ENCODE measurements around the gene SNX9.

SNX9 gene

GRCh38 chr6:157845493-157846259 is 22.6 kb downstream of the SNX9 start:
- Histone ChIP-seq H3K27me3 (replicated peaks; ENCODE audit: control insufficient read depth, insufficient read depth, low read length) (no peaks in the 10 kb centered on the region), H3K36me3 (ENCODE audit: control insufficient read depth, insufficient read depth, low read length) (no peaks in the 10 kb centered on the region), H3K4me3 (replicated peaks; ENCODE audit: low read depth, low read length) (peak overlapping the region; percentile 25; the same call in 1 of the 2 replicates)
- no peak for TF ChIP-seq CTCF (IDR thresholded peaks at IDR 0.05; ENCODE audit: insufficient read depth, low read length, poor library complexity, severe bottlenecking)
- no peak for DNase-seq (ENCODE audit: extremely low read depth, insufficient read length)

DNA sequence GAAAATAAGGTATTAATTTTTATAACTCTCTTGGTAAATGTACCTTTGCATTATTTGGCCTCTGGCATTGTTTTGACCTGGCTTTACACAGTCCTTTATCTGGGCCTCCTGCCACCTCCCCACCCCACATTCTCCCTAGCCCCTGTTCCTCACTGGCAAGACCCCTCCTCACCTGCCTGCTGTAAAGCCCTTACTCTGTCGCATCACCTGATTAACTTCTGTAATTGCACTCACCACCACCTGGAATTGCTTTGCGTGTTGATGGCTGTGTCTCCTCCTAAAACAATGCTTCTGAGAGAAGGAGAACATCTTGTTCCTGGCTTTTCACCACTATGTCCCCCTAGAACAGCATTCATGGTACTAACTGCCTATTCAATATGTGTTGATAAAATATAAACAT is 24.8 kb downstream of the SNX9 start:
- no peak for TF ChIP-seq CTCF (IDR thresholded peaks at IDR 0.05; ENCODE audit: insufficient read depth, low read length, poor library complexity, severe bottlenecking)
- no peak overlapping the region for H3K4me3 ChIP-seq (replicated peaks; ENCODE audit: low read depth, low read length)
- H3K36me3 ChIP-seq (ENCODE audit: control insufficient read depth, insufficient read depth, low read length), result no peaks in the 10 kb centered on the region; the same call in 1 of the 2 replicates
- no peaks in the 10 kb centered on the region for H3K27me3 ChIP-seq (replicated peaks; ENCODE audit: control insufficient read depth, insufficient read depth, low read length)
- no peak for DNase-seq (ENCODE audit: extremely low read depth, insufficient read length)

DNA sequence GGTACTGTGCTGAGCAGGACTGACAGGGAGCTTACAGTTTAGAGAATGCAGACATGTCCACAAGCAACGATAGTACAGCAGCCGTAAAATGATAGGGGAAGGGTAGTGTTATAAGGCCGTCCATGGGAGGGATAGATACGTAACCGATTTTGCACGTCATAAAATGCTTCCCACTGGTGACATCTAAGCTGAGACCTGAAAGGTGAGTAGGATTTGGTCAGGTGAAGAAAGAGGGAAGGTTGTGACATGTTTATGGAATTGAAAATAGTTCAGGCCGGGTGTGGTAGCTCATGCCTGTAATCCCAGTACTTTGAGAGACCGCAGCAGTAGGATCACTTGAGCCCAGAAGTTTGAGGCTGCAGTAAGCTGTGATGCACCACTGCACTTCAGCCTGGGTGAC is 25.6 kb downstream of the SNX9 start:
- DNase-seq (ENCODE audit: extremely low read depth, insufficient read length), result no peak

DNA sequence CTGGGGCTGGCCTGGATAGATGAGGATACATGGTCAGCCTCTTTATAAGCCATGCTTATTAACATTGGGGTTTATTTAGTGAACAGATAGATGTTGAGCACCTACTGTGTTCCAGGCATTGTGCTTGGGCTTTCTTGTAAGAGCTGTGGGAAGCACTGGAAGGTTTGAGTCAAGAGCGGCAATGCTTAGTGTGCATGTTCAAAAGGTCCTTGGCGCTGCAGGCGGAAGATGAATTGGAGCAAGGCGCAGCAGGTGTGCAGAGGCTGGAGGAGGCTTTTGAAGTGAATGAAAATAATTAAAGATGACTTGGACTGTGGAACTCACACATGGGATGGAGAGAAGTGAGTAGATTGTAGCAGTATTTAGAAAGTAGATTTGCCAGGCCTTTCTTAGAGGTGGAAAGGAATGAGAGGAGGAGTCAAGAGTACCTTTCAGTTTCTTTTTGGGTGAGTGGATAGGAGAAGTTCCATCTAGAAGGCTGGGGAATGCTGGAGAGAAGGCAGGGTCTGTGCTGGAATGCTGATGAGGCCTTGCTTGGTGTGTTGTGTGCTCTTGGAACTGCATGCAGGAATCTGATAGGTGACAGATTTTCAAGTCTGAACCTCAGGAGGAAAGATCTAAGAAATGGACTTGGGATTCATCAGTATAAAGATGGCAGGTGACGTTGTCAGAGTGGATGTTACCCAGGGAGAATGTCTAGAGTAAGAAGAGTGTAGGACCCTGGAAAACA is 26.4 kb downstream of the SNX9 start:
- no peak for DNase-seq (ENCODE audit: extremely low read depth, insufficient read length)
- TF ChIP-seq CTCF (IDR thresholded peaks at IDR 0.05; ENCODE audit: insufficient read depth, low read length, poor library complexity, severe bottlenecking), result no peak
- Histone ChIP-seq H3K36me3 (ENCODE audit: control insufficient read depth, insufficient read depth, low read length) (no peaks in the 10 kb centered on the region; the same call in 1 of the 2 replicates), H3K4me3 (replicated peaks; ENCODE audit: low read depth, low read length) (no peak overlapping the region), H3K27me3 (replicated peaks; ENCODE audit: control insufficient read depth, insufficient read depth, low read length) (no peaks in the 10 kb centered on the region)

More for the DNA sequence above, 25.6 kb downstream of the SNX9 start:
- Histone ChIP-seq H3K36me3 (ENCODE audit: control insufficient read depth, insufficient read depth, low read length) (no peaks in the 10 kb centered on the region; the same call in 1 of the 2 replicates), H3K4me3 (replicated peaks; ENCODE audit: low read depth, low read length) (no peak overlapping the region), H3K27me3 (replicated peaks; ENCODE audit: control insufficient read depth, insufficient read depth, low read length) (no peaks in the 10 kb centered on the region)
- TF ChIP-seq CTCF (IDR thresholded peaks at IDR 0.05; ENCODE audit: insufficient read depth, low read length, poor library complexity, severe bottlenecking), result no peak

- Histone ChIP-seq H3K36me3 (ENCODE audit: control insufficient read depth, insufficient read depth, low read length) (no peaks in the 10 kb centered on the region; the same call in 1 of the 2 replicates), H3K27me3 (replicated peaks; ENCODE audit: control insufficient read depth, insufficient read depth, low read length) (no peaks in the 10 kb centered on the region), H3K4me3 (replicated peaks; ENCODE audit: low read depth, low read length) (no peak overlapping the region)
- TF ChIP-seq CTCF (IDR thresholded peaks at IDR 0.05; ENCODE audit: insufficient read depth, low read length, poor library complexity, severe bottlenecking), result no peak
- DNase-seq (ENCODE audit: extremely low read depth, insufficient read length), result no peak
Observed at GRCh38 chr6:157850030-157850429, 27.0 kb downstream of the SNX9 start.
